Osteocyte (in vitro differentiated cells): ENCODE data around the gene MRTFA. TPM values are rescaled to one million over a fixed set of nuclear protein-coding genes. Genes with fewer than 3 reads are reported as not detected.

Experiments used
- DNase-seq: peaks from one replicate; pipeline ENCODE4 v3.0.0; 2021; ENCODE audit warnings: mixed read lengths; ENCODE audit not compliant: unreplicated experiment; ENCODE audit errors: extremely low spot score
- H3K27ac Mint-ChIP-seq: one replicate; pipeline ENCODE4 v1.8.0; 2021; ENCODE audit warnings: mild to moderate bottlenecking, mixed read lengths; ENCODE audit not compliant: unreplicated experiment
- H3K27me3 Mint-ChIP-seq: one replicate; pipeline ENCODE4 v1.8.0; 2021; ENCODE audit warnings: mixed read lengths; ENCODE audit not compliant: unreplicated experiment
- H3K36me3 Mint-ChIP-seq: one replicate; pipeline ENCODE4 v1.8.0; 2021; ENCODE audit warnings: mixed read lengths; ENCODE audit not compliant: unreplicated experiment
- H3K4me1 Mint-ChIP-seq: one replicate; pipeline ENCODE4 v1.8.0; 2021; ENCODE audit warnings: mixed read lengths; ENCODE audit not compliant: unreplicated experiment
- H3K4me3 Mint-ChIP-seq: one replicate; pipeline ENCODE4 v1.8.0; 2021; ENCODE audit warnings: mild to moderate bottlenecking, moderate library complexity, mixed read lengths; ENCODE audit not compliant: unreplicated experiment
- H3K9me3 Mint-ChIP-seq: one replicate; pipeline ENCODE4 v1.8.0; 2021; ENCODE audit warnings: mixed read lengths; ENCODE audit not compliant: unreplicated experiment
- total RNA-seq: library from RNA; stranded (reverse); gene quantifications from 2 replicates; pipeline ENCODE4 v1.2.1, GENCODE V29; 2021
- TF ChIP-seq, protein P1 (sequence below): fragments of 200-600 bp; sonication (generic); IDR thresholded peaks from 2 replicates; pipeline ENCODE4 v1.5.0; 2021; ENCODE audit warnings: antibody characterized with exemption, mild to moderate bottlenecking, moderate library complexity

MRTFA gene
- total RNA-seq, 1 donor from 2014 or later, result 59.0 TPM

DNA sequence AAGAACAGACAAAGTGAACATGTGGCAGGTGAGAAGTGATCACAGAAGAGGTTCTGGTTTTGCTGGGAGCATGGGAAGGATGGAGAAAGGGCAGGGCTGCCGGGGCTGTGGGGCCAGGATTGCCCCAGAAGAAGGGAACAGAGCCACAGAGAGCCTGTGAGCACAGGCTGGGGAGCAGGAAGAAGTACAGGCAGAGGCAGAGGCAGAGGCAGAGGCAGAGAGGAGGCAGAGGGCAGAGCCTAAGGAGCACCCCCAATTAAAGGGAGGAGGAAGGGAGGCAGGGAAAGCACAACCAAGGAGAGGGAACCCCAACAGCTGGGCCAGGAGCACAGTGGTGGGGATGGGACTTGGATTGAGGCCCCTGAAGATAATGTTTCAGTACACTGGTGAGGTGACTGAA, 214.6 kb downstream of the MRTFA start:
- H3K9me3 Mint-ChIP-seq, result no peaks in the 10 kb centered on the region
- peaks cover 41% of the 10 kb centered on the region for H3K36me3 Mint-ChIP-seq
- TF ChIP-seq, protein P1, sequence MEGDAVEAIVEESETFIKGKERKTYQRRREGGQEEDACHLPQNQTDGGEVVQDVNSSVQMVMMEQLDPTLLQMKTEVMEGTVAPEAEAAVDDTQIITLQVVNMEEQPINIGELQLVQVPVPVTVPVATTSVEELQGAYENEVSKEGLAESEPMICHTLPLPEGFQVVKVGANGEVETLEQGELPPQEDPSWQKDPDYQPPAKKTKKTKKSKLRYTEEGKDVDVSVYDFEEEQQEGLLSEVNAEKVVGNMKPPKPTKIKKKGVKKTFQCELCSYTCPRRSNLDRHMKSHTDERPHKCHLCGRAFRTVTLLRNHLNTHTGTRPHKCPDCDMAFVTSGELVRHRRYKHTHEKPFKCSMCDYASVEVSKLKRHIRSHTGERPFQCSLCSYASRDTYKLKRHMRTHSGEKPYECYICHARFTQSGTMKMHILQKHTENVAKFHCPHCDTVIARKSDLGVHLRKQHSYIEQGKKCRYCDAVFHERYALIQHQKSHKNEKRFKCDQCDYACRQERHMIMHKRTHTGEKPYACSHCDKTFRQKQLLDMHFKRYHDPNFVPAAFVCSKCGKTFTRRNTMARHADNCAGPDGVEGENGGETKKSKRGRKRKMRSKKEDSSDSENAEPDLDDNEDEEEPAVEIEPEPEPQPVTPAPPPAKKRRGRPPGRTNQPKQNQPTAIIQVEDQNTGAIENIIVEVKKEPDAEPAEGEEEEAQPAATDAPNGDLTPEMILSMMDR, result no peak
- H3K4me1 Mint-ChIP-seq, result no peaks in the 10 kb centered on the region
- no peak for DNase-seq
- no peak overlapping the region for H3K4me3 Mint-ChIP-seq
- no peak overlapping the region for H3K27ac Mint-ChIP-seq
- no peaks in the 10 kb centered on the region for H3K27me3 Mint-ChIP-seq

- TF ChIP-seq, protein P1, result no peak
- Mint-ChIP-seq H3K4me1 (peaks cover 1% of the 10 kb centered on the region), H3K27ac (no peak overlapping the region), H3K4me3 (no peak overlapping the region), H3K36me3 (peaks cover 43% of the 10 kb centered on the region), H3K27me3 (no peaks in the 10 kb centered on the region), H3K9me3 (no peaks in the 10 kb centered on the region)
- DNase-seq, result no peak
Measured at GRCh38 chr22:40421082-40421350, 215.5 kb downstream of the MRTFA start.

GRCh38 chr22:40420341-40421081, 216.0 kb downstream of the MRTFA start:
- H3K36me3 Mint-ChIP-seq, result peaks cover 46% of the 10 kb centered on the region
- H3K27me3 Mint-ChIP-seq, result no peaks in the 10 kb centered on the region
- no peak for DNase-seq
- TF ChIP-seq, protein P1, result no peak
- H3K4me1 Mint-ChIP-seq, result peaks cover 6% of the 10 kb centered on the region
- H3K27ac Mint-ChIP-seq, result no peak overlapping the region
- no peak overlapping the region for H3K4me3 Mint-ChIP-seq
- H3K9me3 Mint-ChIP-seq, result no peaks in the 10 kb centered on the region

DNA sequence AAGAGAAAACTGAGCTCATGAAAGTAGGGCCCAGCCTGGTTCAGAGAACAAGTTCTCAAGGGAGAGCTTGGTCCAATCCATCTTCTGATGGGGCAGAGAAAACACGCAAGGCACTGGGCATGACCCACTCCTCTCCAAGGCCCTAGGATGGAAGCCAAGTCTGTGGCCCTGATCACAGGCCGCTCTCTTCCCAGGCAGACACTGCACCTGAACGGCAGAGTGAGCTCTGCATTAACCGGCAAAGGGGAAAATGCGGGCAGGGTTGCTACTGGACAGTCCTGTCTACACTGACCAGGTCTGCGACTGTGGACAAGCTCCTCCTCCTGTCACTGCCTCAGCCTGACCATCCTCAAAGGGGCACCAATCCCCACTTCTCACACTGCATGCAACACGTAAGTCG, 216.8 kb downstream of the MRTFA start:
- TF ChIP-seq, protein P1, result no peak
- DNase-seq, result no peak
- no peaks in the 10 kb centered on the region for H3K27me3 Mint-ChIP-seq
- H3K9me3 Mint-ChIP-seq, result no peaks in the 10 kb centered on the region
- H3K27ac Mint-ChIP-seq, result no peak overlapping the region
- peaks cover 9% of the 10 kb centered on the region for H3K4me1 Mint-ChIP-seq
- H3K36me3 Mint-ChIP-seq, result peaks cover 49% of the 10 kb centered on the region
- H3K4me3 Mint-ChIP-seq, result no peak overlapping the region

DNA sequence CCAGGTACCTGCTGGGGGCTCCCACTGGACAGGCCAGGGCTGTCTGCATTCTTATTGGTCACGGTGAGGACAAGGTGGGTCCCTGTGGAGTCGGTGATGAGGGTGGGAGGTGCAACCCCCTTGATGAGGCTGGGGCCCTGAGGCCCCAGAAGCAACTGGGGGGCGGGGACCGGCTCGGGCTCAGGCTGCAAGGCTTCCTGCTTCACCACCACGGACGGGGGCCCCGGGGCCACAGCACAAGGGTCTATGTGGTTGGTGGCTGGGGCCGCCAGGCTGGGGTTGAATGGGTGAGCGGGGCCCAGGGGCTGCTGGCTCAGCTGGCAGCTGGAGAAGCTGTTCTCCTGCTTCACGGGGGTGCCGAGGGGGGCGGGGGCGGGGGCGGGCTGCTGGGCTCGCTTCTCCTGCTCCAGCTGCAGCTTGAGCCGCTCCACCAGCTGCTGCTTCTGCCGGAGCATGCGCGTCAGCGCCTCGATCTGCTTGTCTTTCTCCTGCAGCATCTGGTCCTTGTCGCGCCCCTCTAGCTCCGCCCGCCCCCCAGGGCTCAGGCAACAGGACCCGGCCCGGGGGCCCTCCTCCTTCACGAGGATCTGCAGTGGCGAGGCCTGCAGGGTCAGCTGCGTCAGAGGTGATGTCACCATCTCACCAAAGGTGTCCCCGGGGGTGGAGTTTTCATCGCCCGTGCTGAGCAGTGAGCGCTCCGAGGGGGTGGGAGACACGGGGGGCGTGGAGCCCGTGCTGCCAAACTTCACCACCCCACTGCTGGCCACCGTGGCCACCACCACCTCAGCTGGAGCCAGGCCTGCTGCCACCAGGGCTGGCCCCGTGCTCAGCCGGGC, 217.9 kb downstream of the MRTFA start:
- H3K4me1 Mint-ChIP-seq, result peaks cover 9% of the 10 kb centered on the region
- no peak for DNase-seq
- H3K4me3 Mint-ChIP-seq, result no peak overlapping the region
- H3K9me3 Mint-ChIP-seq, result no peaks in the 10 kb centered on the region
- no peak overlapping the region for H3K27ac Mint-ChIP-seq
- H3K36me3 Mint-ChIP-seq, result peaks cover 47% of the 10 kb centered on the region
- H3K27me3 Mint-ChIP-seq, result no peaks in the 10 kb centered on the region
- TF ChIP-seq, protein P1, result no peak
